Jurkat, Clone E6-1 (cell line): ENCODE data around the gene TIMM8A.
"Not testable (repeated sequence)": the region's sequence is repeated elsewhere in the genome, so short reads cannot be mapped to it uniquely, and the experiment has no call there.

Source experiments
- DNase-seq: peaks from one replicate; pipeline ENCODE4 v3.0.0-alpha.2; 2011; ENCODE audit warnings: low read depth, low spot score
- H3K4me3 ChIP-seq: 2 replicates; pipeline ENCODE4 v1.5.1; 2011; ENCODE audit warnings: mild to moderate bottlenecking, low read length, control low read depth, moderate library complexity

TIMM8A gene

DNA sequence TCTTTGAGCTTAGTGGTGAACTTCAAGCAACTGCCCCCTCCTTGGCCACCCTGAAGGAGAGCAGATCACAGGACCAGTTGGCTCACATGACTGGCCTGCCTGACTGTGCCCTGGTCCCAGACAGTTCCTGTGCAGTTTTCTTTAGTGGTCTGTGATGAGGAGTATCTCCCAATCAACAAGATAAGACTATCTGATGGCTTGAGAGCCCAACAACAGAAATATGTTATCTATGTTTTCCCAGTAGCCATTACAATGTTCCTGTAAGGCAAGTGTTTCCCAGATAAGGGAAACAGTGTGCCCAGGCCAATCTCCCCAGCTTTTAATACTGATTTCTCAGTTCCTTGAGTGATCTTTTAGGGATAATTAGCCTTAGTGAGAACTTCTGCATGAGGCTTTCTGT lies 14.2 kb upstream of the TIMM8A start:
- no peak overlapping the region for H3K4me3 ChIP-seq
- no peak for DNase-seq

GRCh38 chrX:101362116-101362515 lies 13.6 kb upstream of the TIMM8A start:
- no peak for DNase-seq
- H3K4me3 ChIP-seq: no peak overlapping the region

DNA sequence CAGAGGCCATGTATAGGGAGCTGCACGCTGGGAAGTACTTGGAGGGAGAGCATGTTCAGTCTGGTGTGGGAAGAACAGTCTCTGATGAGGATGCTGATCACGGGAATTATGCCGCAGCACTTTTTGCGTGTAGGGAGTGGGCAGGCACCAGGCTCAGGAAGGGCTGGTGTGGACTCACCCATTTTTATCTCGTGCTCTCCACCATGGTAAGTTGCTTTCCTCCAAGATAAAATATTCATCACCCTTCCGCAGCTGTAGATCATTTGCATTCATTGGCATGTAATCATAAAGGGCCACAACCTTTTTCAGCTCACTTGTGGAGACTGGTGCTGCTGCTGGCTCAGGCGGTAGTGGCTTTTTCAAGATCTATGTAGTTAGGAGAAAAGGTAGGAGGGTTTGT lies 11.8 kb upstream of the TIMM8A start:
- no peak for DNase-seq
- no peak overlapping the region for H3K4me3 ChIP-seq

- no peak for DNase-seq
- no peak overlapping the region for H3K4me3 ChIP-seq
These were observed 11.4 kb upstream of the TIMM8A start for GRCh38 chrX:101359966-101360365.

GRCh38 chrX:101357166-101357795 lies 8.7 kb upstream of the TIMM8A start:
- DNase-seq: peak; percentile 32
- H3K4me3 ChIP-seq: no peak overlapping the region

DNA sequence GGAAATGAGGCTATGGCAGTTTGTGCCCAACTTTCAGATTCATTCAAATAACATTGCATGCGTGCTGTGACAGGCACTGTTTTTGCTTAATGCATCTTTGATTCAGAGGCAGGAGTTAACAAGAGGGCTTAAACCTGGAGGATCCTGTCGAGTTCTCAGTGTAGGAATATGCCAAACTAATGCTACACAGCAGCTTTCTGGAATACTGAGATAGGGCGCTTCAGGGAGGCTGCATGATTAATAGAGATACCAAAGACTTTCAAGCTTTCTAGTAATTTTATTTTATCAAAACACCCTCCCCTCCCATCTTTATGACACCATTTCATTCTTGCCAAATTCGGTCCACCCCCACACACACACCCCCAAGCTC lies 636 bp upstream of the TIMM8A start:
- DNase-seq: no peak
- H3K4me3 ChIP-seq: peak overlapping the region; percentile 73

- DNase-seq: no peak
- H3K4me3 ChIP-seq: peak overlapping the region; percentile 73
These were observed 587 bp downstream of the TIMM8A start for GRCh38 chrX:101347859-101348451.

DNA sequence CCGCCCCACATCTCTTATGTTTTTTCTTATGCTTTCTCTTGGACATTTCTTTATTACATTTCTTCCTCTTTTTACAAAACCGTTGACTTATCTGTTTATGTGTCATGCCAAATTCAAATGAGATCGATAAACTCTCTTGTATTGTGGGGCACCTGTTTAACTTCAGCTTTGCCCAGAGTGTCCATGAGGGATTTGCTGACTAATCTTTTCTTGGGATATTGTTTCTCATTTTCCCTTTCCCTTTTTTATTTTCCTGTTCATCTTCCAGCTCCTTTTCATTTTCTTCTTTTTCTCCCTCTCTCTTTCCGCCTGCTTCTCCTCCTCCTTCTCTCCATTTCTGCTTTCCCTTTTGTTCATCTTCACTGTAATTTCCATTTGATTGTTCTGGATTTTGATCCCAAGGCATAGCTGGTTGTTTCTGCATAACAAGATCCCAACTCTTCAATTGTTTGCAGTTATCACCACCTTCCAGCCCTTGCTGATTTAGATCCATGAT lies 10.7 kb downstream of the TIMM8A start:
- no peak overlapping the region for H3K4me3 ChIP-seq
- no peak for DNase-seq

GRCh38 chrX:101334310-101334709 lies 14.2 kb downstream of the TIMM8A start:
- DNase-seq, H3K4me3 ChIP-seq: not testable (repeated sequence)

- DNase-seq, H3K4me3 ChIP-seq: not testable (repeated sequence)
These were observed 21.9 kb downstream of the TIMM8A start for GRCh38 chrX:101326600-101326999.

DNA sequence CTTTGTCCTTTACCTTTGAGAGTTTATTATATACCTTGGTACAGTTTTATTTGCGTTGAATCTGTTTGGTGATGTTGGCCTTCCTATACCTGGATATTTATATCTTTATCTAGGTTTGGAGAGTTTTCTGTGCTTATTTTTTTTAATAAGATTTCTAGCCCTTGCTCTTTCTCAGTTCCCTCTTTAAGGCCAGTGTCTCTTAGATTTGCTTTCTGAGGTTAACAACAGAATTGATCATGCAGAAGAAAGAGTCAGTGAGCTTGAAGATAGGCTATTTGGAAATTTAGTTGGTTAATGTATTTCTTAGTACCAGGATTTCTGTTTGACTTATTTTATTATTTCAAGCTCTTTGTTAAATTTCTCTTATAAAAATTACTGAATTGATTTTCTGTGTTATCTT lies 44.8 kb downstream of the TIMM8A start:
- DNase-seq: no peak
- H3K4me3 ChIP-seq: no peak overlapping the region
